OCI-LY7 (cell line): ENCODE measurements around the gene LGALS13.

Experiments
- CTCF ChIP-seq: fragments of 200-600 bp; sonication (generic); conservative IDR thresholded peaks from 2 replicates; pipeline ENCODE4 v1.5.1; 2014; ENCODE audit warnings: mild to moderate bottlenecking, antibody characterized with exemption, low read length, moderate library complexity, mixed read lengths
- EZH2phosphoT487 ChIP-seq: fragments of 200-600 bp; sonication (generic); IDR thresholded peaks from 2 replicates; pipeline ENCODE4 v1.6.1; 2018; ENCODE audit warnings: low read depth, borderline replicate concordance, mild to moderate bottlenecking, mixed run types, antibody characterized with exemption, low read length, moderate library complexity, mixed read lengths

DNA sequence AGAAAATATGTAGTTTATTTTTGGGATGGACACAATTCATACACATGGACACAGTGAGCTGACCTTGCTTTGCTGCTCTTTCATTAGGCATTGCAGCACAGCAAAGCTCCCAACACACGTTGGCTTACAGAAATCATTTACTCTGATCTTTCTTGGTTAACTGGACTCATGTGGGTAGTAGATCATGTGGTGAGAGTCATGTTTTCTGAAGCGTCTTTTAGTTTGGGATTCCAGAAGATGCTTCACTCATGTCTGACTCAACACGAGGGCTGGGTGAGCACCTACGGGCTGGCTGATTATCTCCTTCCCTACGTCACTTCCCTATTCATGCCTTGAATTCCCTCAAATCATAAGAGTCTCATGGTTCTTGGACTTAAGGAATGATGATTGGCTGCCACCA, 41.3 kb downstream of the LGALS13 start:
- TF ChIP-seq EZH2phosphoT487 (no peak), CTCF (no peak)
